HepG2 (cell line): ENCODE measurements around the gene SH3PXD2A. TPM values are rescaled to one million over a fixed set of nuclear protein-coding genes. Genes with fewer than 3 reads are reported as not detected.

ENCODE experiments used
- ELF1 ChIP-seq: sonication (generic); formaldehyde crosslinking; IDR thresholded peaks from 2 replicates; pipeline ENCODE4 v1.4.0; 2020; ENCODE audit warnings: missing genetic modification reagents
- FOXA3 ChIP-seq: IDR thresholded peaks from 2 replicates; pipeline ENCODE4 v1.6.1; 2016; ENCODE audit warnings: missing genetic modification reagents, missing compliant biosample characterization
- FOXO4 ChIP-seq: sonication (generic); formaldehyde crosslinking; conservative IDR thresholded peaks from 2 replicates; pipeline ENCODE4 v1.8.1; 2023; ENCODE audit warnings: missing genetic modification reagents
- HINFP ChIP-seq: sonication (generic); formaldehyde crosslinking; IDR thresholded peaks from 2 replicates; pipeline ENCODE4 v1.4.0; 2020; ENCODE audit warnings: low read depth, mild to moderate bottlenecking, missing genetic modification reagents
- KDM2A ChIP-seq: sonication (generic); formaldehyde crosslinking; IDR thresholded peaks from 2 replicates; pipeline ENCODE4 v1.4.0; 2020; ENCODE audit warnings: low read depth, missing genetic modification reagents, borderline replicate concordance
- MED13 ChIP-seq: sonication (generic); formaldehyde crosslinking; IDR thresholded peaks from 2 replicates; pipeline ENCODE4 v1.5.0; 2020; ENCODE audit warnings: missing genetic modification reagents
- MIER3 ChIP-seq: IDR thresholded peaks from 2 replicates; pipeline ENCODE4 v1.6.1; 2016; ENCODE audit warnings: missing compliant biosample characterization, borderline replicate concordance
- ZFP37 ChIP-seq: sonication (generic); formaldehyde crosslinking; IDR thresholded peaks from 2 replicates; pipeline ENCODE4 v1.4.0; 2020; ENCODE audit warnings: missing genetic modification reagents, borderline replicate concordance
- ZFP90 ChIP-seq: sonication (generic); formaldehyde crosslinking; IDR thresholded peaks from 2 replicates; pipeline ENCODE4 v1.8.0; 2022; ENCODE audit warnings: missing genetic modification reagents, mild to moderate bottlenecking, inconsistent platforms, borderline replicate concordance
- ZNF280D ChIP-seq: sonication (generic); formaldehyde crosslinking; IDR thresholded peaks from 2 replicates; pipeline ENCODE4 v1.5.1; 2020; ENCODE audit warnings: mild to moderate bottlenecking, missing genetic modification reagents
- ZNF441 ChIP-seq: sonication (generic); formaldehyde crosslinking; IDR thresholded peaks from 2 replicates; pipeline ENCODE4 v1.7.0; 2021; ENCODE audit warnings: missing genetic modification reagents, borderline replicate concordance
- ZNF570 ChIP-seq: sonication (generic); formaldehyde crosslinking; IDR thresholded peaks from 2 replicates; pipeline ENCODE4 v1.4.0; 2020; ENCODE audit warnings: mild to moderate bottlenecking, missing genetic modification reagents, borderline replicate concordance
- ZSCAN31 ChIP-seq: sonication (generic); formaldehyde crosslinking; IDR thresholded peaks from 2 replicates; pipeline ENCODE4 v1.5.0; 2020; ENCODE audit warnings: low read depth, mild to moderate bottlenecking, missing genetic modification reagents
- polyA plus RNA-seq, 8 experiments: library from polyadenylated mRNA; depleted of rRNA in 3 of 8; stranded (reverse) in 7 of 8; unstranded in 1 of 8; fragments of >200 nt; fragmentation: Illumina TruSeq in 4 of 8; extraction: Trizol in 4 of 8; gene quantifications; 2 replicates each; pipeline versions ENCODE4 v1.2.1 to v1.2.3, GENCODE V29; 2011 to 2016; ENCODE audit warnings: low read depth in 4 of 8, missing spikeins in 1 of 8, mixed read lengths in 1 of 8; ENCODE audit not compliant: insufficient read depth in 1 of 8
- total RNA-seq, 5 experiments: library from RNA; depleted of rRNA; stranded (reverse); fragments of >200 nt; fragmentation: Illumina TruSeq; extraction: Trizol; gene quantifications; 2 replicates each; pipeline ENCODE4 v1.2.3, GENCODE V29; 2016; ENCODE audit warnings: low read depth in 1 of 5

SH3PXD2A gene
- total and polyA plus RNA-seq, 2 of the 13 experiments (the other 11 are each of a cell fraction or from before 2014, with no cell fraction given): 11.1 to 11.3 TPM

GRCh38 chr10:103793429-103793828, 61.9 kb downstream of the SH3PXD2A start (continued):
- no peak for TF ChIP-seq ZNF280D (CRISPR knock-in tag)
- TF ChIP-seq ZNF441 (CRISPR knock-in tag): no peak
- TF ChIP-seq ELF1 (CRISPR knock-in tag): no peak
- no peak for TF ChIP-seq MED13 (CRISPR knock-in tag)
- TF ChIP-seq ZFP37 (CRISPR knock-in tag): no peak
- TF ChIP-seq ZSCAN31: no peak
- no peak for TF ChIP-seq FOXO4 (CRISPR knock-in tag)
- TF ChIP-seq ZNF570 (CRISPR knock-in tag): no peak
- no peak for TF ChIP-seq ZFP90 (CRISPR knock-in tag)
- peak; percentile 36; the same call in 1 of the 2 replicates for TF ChIP-seq MIER3 (CRISPR knock-in tag)
- TF ChIP-seq FOXA3 (CRISPR knock-in tag): 0 out of 2 replicates have a peak, but pooled peaks have one; percentile 26
- TF ChIP-seq HINFP (CRISPR knock-in tag): no peak
- no peak for TF ChIP-seq KDM2A (CRISPR knock-in tag)
